Nephron progenitor cell (in vitro differentiated cells): ENCODE data around the gene ANKRD6.

Source experiments
- DNase-seq: peaks from one replicate; pipeline ENCODE4 v3.0.0; 2021
- H3K27ac Mint-ChIP-seq: 2 replicates; pipeline ENCODE4 v1.8.0; 2021; ENCODE audit warnings: mild to moderate bottlenecking, moderate library complexity, mixed read lengths
- H3K27me3 Mint-ChIP-seq: 2 replicates; pipeline ENCODE4 v1.8.0; 2021; ENCODE audit warnings: mild to moderate bottlenecking, low read depth, mixed read lengths; ENCODE audit not compliant: poor library complexity
- H3K36me3 Mint-ChIP-seq: 2 replicates; pipeline ENCODE4 v1.8.0; 2021; ENCODE audit warnings: low read depth, mixed read lengths
- H3K4me1 Mint-ChIP-seq: 2 replicates; pipeline ENCODE4 v1.8.0; 2021; ENCODE audit warnings: mixed read lengths
- H3K4me3 Mint-ChIP-seq: 2 replicates; pipeline ENCODE4 v1.8.0; 2021; ENCODE audit warnings: mild to moderate bottlenecking, moderate library complexity, mixed read lengths
- H3K9me3 Mint-ChIP-seq: 2 replicates; pipeline ENCODE4 v1.8.0; 2021; ENCODE audit warnings: mild to moderate bottlenecking, moderate library complexity, mixed read lengths
- TF ChIP-seq, protein P1 (sequence below): fragments of 200-600 bp; sonication (generic); IDR thresholded peaks from 2 replicates; pipeline ENCODE4 v1.5.0; 2021; ENCODE audit warnings: antibody characterized with exemption

The ANKRD6 gene

DNA sequence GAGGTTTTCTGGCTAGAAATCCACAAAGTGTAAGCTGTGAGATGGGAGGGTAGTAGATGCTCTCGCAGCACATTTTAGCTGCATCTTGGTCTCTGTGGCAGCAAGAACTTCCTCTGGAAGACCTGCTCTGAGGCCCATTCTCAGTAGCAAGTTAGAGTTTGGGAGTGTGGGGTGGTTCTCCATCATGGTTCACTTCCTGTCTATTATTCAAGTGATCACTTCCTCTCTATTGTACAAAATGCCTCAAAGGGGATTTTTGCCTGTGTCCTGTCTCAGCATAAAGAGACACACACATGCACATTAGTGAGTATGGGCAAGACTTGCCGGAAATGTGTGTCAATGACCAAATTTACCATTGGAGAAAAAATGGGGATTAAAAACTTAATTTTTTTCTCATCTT lies 163.1 kb downstream of the ANKRD6 start:
- H3K36me3 Mint-ChIP-seq, result peaks cover 22% of the 10 kb centered on the region
- H3K4me1 Mint-ChIP-seq, result peaks cover 47% of the 10 kb centered on the region
- H3K27ac Mint-ChIP-seq, result no peak overlapping the region
- H3K9me3 Mint-ChIP-seq, result no peaks in the 10 kb centered on the region
- no peak overlapping the region for H3K4me3 Mint-ChIP-seq
- TF ChIP-seq, protein P1, sequence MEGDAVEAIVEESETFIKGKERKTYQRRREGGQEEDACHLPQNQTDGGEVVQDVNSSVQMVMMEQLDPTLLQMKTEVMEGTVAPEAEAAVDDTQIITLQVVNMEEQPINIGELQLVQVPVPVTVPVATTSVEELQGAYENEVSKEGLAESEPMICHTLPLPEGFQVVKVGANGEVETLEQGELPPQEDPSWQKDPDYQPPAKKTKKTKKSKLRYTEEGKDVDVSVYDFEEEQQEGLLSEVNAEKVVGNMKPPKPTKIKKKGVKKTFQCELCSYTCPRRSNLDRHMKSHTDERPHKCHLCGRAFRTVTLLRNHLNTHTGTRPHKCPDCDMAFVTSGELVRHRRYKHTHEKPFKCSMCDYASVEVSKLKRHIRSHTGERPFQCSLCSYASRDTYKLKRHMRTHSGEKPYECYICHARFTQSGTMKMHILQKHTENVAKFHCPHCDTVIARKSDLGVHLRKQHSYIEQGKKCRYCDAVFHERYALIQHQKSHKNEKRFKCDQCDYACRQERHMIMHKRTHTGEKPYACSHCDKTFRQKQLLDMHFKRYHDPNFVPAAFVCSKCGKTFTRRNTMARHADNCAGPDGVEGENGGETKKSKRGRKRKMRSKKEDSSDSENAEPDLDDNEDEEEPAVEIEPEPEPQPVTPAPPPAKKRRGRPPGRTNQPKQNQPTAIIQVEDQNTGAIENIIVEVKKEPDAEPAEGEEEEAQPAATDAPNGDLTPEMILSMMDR, result no peak
- no peak for DNase-seq
- no peaks in the 10 kb centered on the region for H3K27me3 Mint-ChIP-seq

DNA sequence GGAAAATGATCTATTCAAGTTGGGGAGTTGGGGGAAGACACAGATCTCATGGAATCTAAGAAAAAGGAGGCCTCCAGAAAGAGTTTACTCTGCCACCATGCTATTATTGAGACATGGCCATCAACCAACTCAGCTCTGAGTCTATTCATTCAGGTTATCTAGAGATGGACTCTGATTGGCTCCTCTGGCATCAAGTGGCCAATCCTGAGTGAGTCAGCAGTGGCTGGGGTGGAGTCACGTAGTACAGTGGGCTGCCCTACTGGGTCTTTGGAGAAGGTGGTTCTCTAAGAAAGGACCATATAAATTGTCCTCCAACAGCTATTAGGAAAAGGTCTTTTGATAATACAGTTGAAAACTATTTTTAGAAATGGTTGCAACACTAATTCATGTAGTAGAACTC lies 163.5 kb downstream of the ANKRD6 start:
- no peak for DNase-seq
- H3K9me3 Mint-ChIP-seq, result no peaks in the 10 kb centered on the region
- H3K27me3 Mint-ChIP-seq, result no peaks in the 10 kb centered on the region
- no peak overlapping the region for H3K4me3 Mint-ChIP-seq
- TF ChIP-seq, protein P1, result no peak
- peaks cover 50% of the 10 kb centered on the region for H3K4me1 Mint-ChIP-seq
- no peak overlapping the region for H3K27ac Mint-ChIP-seq
- peaks cover 22% of the 10 kb centered on the region for H3K36me3 Mint-ChIP-seq

DNA sequence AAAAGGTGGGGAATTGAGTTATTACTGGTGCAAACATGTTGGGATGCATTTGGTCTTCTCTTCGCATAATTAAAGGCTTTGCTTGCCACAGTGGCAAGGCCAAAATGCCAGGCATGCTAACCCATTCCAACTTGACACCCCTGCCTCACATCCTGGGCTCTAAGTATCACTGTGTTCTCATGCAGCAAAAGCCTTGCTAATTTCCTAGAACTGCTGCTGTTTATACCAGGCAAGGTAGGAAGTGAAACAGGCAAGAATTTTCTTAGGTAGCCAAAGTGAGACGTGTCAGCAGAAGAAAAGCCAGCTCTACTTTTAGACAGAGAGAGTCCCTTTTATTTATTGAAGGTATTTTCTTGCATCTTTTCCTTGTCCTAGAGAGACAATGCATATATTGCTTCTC lies 164.4 kb downstream of the ANKRD6 start:
- TF ChIP-seq, protein P1, result no peak
- no peaks in the 10 kb centered on the region for H3K9me3 Mint-ChIP-seq
- no peak overlapping the region for H3K27ac Mint-ChIP-seq
- H3K36me3 Mint-ChIP-seq, result peaks cover 22% of the 10 kb centered on the region
- H3K27me3 Mint-ChIP-seq, result no peaks in the 10 kb centered on the region
- H3K4me3 Mint-ChIP-seq, result no peak overlapping the region
- peaks cover 55% of the 10 kb centered on the region for H3K4me1 Mint-ChIP-seq
- DNase-seq, result no peak

DNA sequence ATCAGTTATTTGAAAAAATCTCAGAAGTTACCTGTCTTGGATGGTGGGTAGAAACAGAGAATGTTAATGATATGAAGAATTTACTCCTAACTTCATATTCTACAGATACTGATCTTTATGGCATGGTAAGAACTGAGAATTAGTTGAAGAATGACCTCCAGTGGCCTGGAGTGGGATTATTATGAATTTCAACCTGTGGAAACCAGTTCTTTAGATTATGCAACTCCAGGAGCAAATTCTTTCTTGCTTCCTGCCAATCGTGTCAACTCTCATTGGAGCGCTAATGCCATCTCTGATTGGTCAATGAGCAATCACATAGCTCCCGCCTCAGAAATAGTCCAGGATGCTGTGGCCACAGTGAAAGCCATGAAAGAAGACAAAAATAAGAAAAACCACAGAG lies 165.0 kb downstream of the ANKRD6 start:
- no peak overlapping the region for H3K27ac Mint-ChIP-seq
- no peaks in the 10 kb centered on the region for H3K9me3 Mint-ChIP-seq
- H3K4me3 Mint-ChIP-seq, result no peak overlapping the region
- no peak for DNase-seq
- H3K27me3 Mint-ChIP-seq, result no peaks in the 10 kb centered on the region
- H3K36me3 Mint-ChIP-seq, result peaks cover 22% of the 10 kb centered on the region
- TF ChIP-seq, protein P1, result no peak
- peaks cover 60% of the 10 kb centered on the region for H3K4me1 Mint-ChIP-seq

DNA sequence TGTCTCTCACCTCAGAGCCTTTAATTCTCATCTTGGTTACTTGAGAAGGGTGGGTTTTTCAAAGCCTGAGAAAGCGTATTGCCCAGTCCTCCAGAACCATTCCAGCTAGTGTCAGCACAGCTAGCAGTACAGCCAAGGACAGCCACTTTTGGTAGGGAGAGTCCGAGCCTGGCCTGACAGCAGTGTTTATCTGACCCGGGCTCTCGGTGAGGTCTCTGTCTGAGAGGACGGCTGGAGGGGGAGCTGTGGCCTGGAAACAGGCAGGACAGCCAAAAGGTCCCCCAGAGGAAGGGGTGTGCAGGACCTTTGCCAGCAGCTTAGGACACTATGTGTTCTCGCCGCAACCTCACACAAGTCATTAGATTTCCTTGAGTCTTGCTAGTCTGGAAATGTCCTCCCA lies 166.8 kb downstream of the ANKRD6 start:
- no peaks in the 10 kb centered on the region for H3K9me3 Mint-ChIP-seq
- H3K36me3 Mint-ChIP-seq, result peaks cover 17% of the 10 kb centered on the region
- peak overlapping the region; percentile 23 for H3K4me3 Mint-ChIP-seq
- H3K27me3 Mint-ChIP-seq, result no peaks in the 10 kb centered on the region
- peaks cover 64% of the 10 kb centered on the region for H3K4me1 Mint-ChIP-seq
- DNase-seq, result peak; percentile 19
- peak overlapping the region; percentile 76 for H3K27ac Mint-ChIP-seq
- TF ChIP-seq, protein P1, result no peak

DNA sequence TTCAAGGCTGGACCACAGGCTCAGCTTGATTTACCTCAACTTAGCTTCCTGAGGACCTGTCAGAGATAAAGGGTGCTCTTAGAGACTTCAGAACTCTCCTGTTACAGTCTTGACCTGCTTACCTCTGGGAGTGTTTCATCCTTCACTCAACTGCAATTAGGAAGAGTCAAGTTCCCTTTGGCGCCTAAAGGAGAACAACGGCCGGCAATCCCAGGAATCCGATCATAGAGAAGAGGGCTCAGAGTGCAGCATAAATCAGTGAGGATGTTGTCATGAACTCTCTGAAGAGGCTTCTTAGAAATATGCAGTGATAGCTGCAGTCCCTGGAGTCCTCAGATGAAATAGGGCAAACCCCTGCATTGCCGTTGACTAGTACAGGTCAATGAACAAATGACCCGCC lies 169.2 kb downstream of the ANKRD6 start:
- H3K4me1 Mint-ChIP-seq, result peaks cover 75% of the 10 kb centered on the region
- H3K27ac Mint-ChIP-seq, result peak overlapping the region; percentile 85
- no peaks in the 10 kb centered on the region for H3K27me3 Mint-ChIP-seq
- H3K4me3 Mint-ChIP-seq, result peak overlapping the region; percentile 7
- peaks cover 8% of the 10 kb centered on the region for H3K36me3 Mint-ChIP-seq
- no peaks in the 10 kb centered on the region for H3K9me3 Mint-ChIP-seq
- TF ChIP-seq, protein P1, result no peak
- peak; percentile 24 for DNase-seq
